GM23248 (cell line): ENCODE data around the gene ANXA6.

Source experiments
- EZH2 ChIP-seq: fragments of 200-600 bp; sonication (generic); IDR thresholded peaks from 2 replicates; pipeline ENCODE4 v1.6.1; 2018; ENCODE audit warnings: antibody characterized with exemption, mild to moderate bottlenecking; ENCODE audit not compliant: insufficient read depth, poor library complexity, severe bottlenecking
- EZH2phosphoT487 ChIP-seq: fragments of 200-600 bp; sonication (generic); IDR thresholded peaks from 2 replicates; pipeline ENCODE4 v1.6.1; 2018; ENCODE audit warnings: antibody characterized with exemption, moderate library complexity, mild to moderate bottlenecking, low read depth; ENCODE audit not compliant: insufficient read depth

DNA sequence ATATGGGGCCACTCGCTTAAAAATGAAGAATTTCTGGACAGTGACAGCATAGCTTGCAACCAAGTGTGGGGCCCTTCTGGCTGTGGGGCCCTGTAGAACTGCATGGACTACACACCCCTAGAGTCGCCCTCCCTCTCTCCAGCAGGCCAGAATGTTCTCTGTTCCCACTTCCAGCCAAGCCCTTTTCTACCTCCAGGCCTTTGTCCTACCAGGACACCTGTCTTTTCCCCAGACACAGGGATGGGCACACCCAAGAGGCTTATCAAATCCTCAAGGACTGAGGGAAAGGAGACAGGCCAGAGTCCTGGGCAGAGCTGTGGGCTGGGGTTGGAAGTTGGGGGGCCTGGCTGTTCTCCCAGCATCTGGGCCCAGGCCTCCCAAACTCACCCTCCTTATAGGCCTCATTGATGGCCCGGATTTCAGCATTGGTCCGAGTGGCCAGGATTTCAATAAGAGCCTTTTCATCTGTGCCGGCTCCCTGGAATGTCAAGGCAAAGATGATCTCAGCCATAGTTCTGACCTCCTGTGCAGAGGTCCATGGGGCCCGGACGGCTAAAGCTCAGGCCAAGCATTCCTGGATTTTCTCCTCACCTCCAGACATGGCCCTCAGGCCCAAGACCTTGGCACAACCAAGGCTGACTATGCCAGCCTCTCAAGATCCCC lies 38.5 kb downstream of the ANXA6 start:
- no peak for TF ChIP-seq EZH2
- TF ChIP-seq EZH2phosphoT487: no peak
